ENCODE data around the gene ITPRIPL2. TPM values are rescaled to one million over a fixed set of nuclear protein-coding genes. Genes with fewer than 3 reads are reported as not detected.

The ITPRIPL2 gene
- total RNA-seq (ENCODE audit: low replicate concordance), result 29.5 and 39.2 TPM in 2 replicates
- long read RNA-seq, full-length matches to known transcripts, result 1 of 1 reads
- long read RNA-seq, partial matches to known transcripts, result 0 of 1 reads
- long read RNA-seq, other reads (novel, unspliced or antisense), result 0 of 1 reads

- Mint-ChIP-seq H3K9me3 (no peaks in the 10 kb centered on the region), H3K27me3 (peaks cover 3% of the 10 kb centered on the region), H3K27ac (peak within 1 kb of the TSS; percentile 90), H3K36me3 (peaks cover 5% of the 10 kb centered on the region), H3K4me1 (ENCODE audit: unreplicated experiment) (peaks cover 21% of the 10 kb centered on the region), H3K4me3 (peak within 1 kb of the TSS; percentile 89)
- peak; percentile 73 for DNase-seq (ENCODE audit: extremely low spot score, unreplicated experiment)
- no peak for TF ChIP-seq CTCF (conservative IDR thresholded peaks at IDR 0.05)
These were observed at the start of gene ITPRIPL2 for GRCh38 chr16:19113577-19114358. ITPRIPL2 (plus strand) TSS chr16:19113964; CDS start chr16:19114462, 498 bp downstream.

GRCh38 chr16:19066988-19067348 lies 46.8 kb upstream of the ITPRIPL2 start:
- no peak for DNase-seq (ENCODE audit: extremely low spot score, unreplicated experiment)
- H3K27ac Mint-ChIP-seq, result peak overlapping the region; percentile 99
- peak overlapping the region; percentile 86 for H3K4me3 Mint-ChIP-seq
- H3K9me3 Mint-ChIP-seq, result peaks cover 4% of the 10 kb centered on the region
- H3K36me3 Mint-ChIP-seq, result peaks cover 4% of the 10 kb centered on the region
- H3K4me1 Mint-ChIP-seq (ENCODE audit: unreplicated experiment), result peaks cover 5% of the 10 kb centered on the region
- no peak for TF ChIP-seq CTCF (conservative IDR thresholded peaks at IDR 0.05)
- H3K27me3 Mint-ChIP-seq, result no peaks in the 10 kb centered on the region

GRCh38 chr16:19067349-19068236 lies 46.2 kb upstream of the ITPRIPL2 start, which contains the start of gene COQ7:
COQ7 (plus strand) TSS chr16:19067614; CDS start chr16:19067665, 51 bp downstream.
- DNase-seq (ENCODE audit: extremely low spot score, unreplicated experiment), result peak; percentile 96

GRCh38 chr16:19068237-19068815 lies 45.4 kb upstream of the ITPRIPL2 start:
- Mint-ChIP-seq H3K4me1 (ENCODE audit: unreplicated experiment) (peaks cover 5% of the 10 kb centered on the region), H3K9me3 (peaks cover 4% of the 10 kb centered on the region), H3K27me3 (no peaks in the 10 kb centered on the region), H3K27ac (peak overlapping the region; percentile 99), H3K36me3 (peaks cover 11% of the 10 kb centered on the region), H3K4me3 (peak overlapping the region; percentile 86)
- TF ChIP-seq CTCF (conservative IDR thresholded peaks at IDR 0.05), result no peak
- DNase-seq (ENCODE audit: extremely low spot score, unreplicated experiment), result no peak

More at GRCh38 chr16:19067349-19068236, 46.2 kb upstream of the ITPRIPL2 start, which contains the start of gene COQ7:
- Mint-ChIP-seq H3K36me3 (peaks cover 10% of the 10 kb centered on the region), H3K4me1 (ENCODE audit: unreplicated experiment) (peaks cover 5% of the 10 kb centered on the region), H3K4me3 (peak within 1 kb of the TSS; percentile 86), H3K27me3 (no peaks in the 10 kb centered on the region), H3K27ac (peak within 1 kb of the TSS; percentile 99), H3K9me3 (peaks cover 4% of the 10 kb centered on the region)
- TF ChIP-seq CTCF (conservative IDR thresholded peaks at IDR 0.05), result no peak
